ENCODE results near the gene ADAM10. TPM values are rescaled to one million over a fixed set of nuclear protein-coding genes. Genes with fewer than 3 reads are reported as not detected.

The ADAM10 gene
- total and polyA plus RNA-seq, 5 experiments from 2014 or later: 96.4 to 150 (median 108) TPM

DNA sequence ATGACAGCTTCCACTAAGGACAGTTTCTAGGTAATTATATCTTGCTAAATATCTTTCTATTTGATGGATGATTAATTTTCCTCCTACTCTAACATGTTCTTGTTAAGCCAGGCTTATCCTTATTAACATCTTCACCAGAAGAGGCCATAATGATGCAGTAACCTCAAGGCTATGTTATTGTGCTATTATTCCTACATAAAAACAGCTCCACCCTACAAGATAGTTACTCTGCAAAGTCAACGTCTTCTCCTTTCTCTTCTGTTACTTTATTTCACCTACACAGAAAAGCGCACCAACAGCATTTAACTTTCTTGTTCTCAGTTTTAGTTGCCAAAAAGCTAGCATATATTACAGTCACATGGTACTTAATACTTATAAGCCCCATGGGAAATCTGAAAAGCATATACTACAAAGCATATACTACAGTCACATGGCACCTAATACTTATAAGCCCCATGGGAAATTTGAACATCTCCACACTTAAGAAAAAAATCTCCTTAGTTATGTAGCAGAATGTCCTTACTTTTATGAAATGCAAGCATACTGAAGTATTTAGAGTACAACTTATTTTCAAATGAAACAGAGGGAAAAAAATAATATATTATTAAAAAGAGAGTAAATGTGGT is 13.4 kb downstream of the ADAM10 start:
- POLR2A ChIA-PET: no interaction called here
- DNase-seq: no peak
- Mint-ChIP-seq H3K9me3 (peaks cover 0 to 2% (median 0%) of the 10 kb centered on the region in 9 donors), H3K4me1 (peaks cover 35 to 85% (median 70%) of the 10 kb centered on the region in 4 donors), H3K36me3 (peaks cover 0 to 14% (median 8%) of the 10 kb centered on the region in 3 donors), H3K27me3 (no peaks in the 10 kb centered on the region), H3K27ac (peak overlapping the region in 4 of 10 donors; percentile 8 to 59 (median 32)), H3K4me3 (peak overlapping the region in 2 of 10 donors; percentile 16 to 30)
- ATAC-seq: no peak

DNA sequence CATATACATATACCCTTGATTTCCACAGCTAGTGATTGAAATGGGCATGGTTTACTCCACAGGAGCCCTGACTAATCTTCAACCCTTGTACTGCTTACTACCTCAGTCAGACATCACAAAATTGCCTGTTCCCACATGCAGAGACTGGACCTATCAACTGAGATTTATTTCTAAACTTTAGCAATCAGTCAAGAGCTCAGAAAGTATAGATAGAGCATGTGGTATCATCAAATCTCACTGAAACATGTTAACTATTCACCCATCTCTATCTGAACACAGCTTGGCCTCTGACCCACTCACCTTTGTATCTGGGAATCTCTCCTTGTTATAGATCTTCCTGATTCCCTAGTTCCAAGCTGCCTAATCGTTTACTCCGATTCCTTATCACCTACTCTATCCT is 14.6 kb downstream of the ADAM10 start:
- H3K27ac Mint-ChIP-seq: peak overlapping the region in 7 of 10 donors; percentile 17 to 76 (median 54)
- DNase-seq (no peak), ATAC-seq (no peak)
- no peak overlapping the region for H3K4me3 Mint-ChIP-seq
- peaks cover 35 to 86% (median 73%) of the 10 kb centered on the region in 4 donors for H3K4me1 Mint-ChIP-seq
- POLR2A ChIA-PET: no interaction called here
- H3K9me3 Mint-ChIP-seq: peaks cover 0 to 2% (median 0%) of the 10 kb centered on the region in 9 donors
- peaks cover 0 to 14% (median 12%) of the 10 kb centered on the region in 3 donors for H3K36me3 Mint-ChIP-seq
- no peaks in the 10 kb centered on the region for H3K27me3 Mint-ChIP-seq

DNA sequence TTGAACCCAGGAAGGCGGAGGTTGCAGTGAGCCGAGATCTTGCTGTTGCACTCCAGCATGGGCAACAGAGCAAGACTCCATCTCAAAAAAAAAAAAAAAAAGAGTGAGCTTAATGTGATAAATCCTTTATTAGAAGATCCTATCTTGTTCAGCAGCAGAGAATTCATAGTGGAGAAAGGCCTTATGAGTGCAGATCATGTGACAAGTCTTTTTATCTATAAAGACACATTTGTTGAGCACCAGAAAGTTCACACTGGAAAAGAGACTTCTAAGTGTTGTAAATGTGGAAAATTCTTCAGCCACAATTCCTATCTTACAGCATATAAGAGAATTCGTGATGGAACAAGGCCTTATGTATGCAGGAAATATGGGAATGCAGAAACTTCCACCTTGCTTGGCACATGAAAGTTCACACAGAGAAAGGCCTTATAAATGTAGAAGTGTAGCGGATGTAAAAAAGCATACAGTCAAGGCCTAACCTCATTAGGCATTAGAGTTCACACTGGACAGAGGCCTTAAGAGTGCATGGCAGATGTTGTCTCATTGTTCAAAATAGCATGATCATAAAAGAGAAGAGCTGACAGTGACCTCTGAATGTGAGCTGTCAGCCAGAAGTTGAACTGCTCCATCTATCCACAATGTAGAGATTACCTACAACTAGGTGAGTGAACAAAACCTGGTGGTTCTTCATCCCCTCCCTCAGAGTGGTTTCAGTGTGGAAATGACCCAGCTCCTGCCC is 16.7 kb downstream of the ADAM10 start:
- Mint-ChIP-seq H3K27ac (peak overlapping the region in 8 of 10 donors; percentile 21 to 71 (median 38)), H3K27me3 (no peaks in the 10 kb centered on the region), H3K4me1 (peaks cover 27 to 84% (median 66%) of the 10 kb centered on the region in 4 donors), H3K4me3 (peak overlapping the region in 2 of 10 donors; percentile 7 to 36), H3K9me3 (peaks cover 0 to 2% (median 0%) of the 10 kb centered on the region in 9 donors), H3K36me3 (peaks cover 0 to 22% (median 18%) of the 10 kb centered on the region in 3 donors)
- ATAC-seq: no peak
- no peak for DNase-seq
- POLR2A ChIA-PET: interaction anchor here (0.5 kb wide), 1 partner anchor 26 kb away, joined by 5 read pairs; no protein-coding TSS in a partner anchor

GRCh38 chr15:58731756-58732535 is 17.6 kb downstream of the ADAM10 start:
- Mint-ChIP-seq H3K4me1 (peaks cover 25 to 81% (median 59%) of the 10 kb centered on the region in 4 donors), H3K4me3 (peak overlapping the region in 4 of 10 donors; percentile 24 to 48 (median 30)), H3K36me3 (peaks cover 0 to 22% (median 18%) of the 10 kb centered on the region in 3 donors), H3K9me3 (peaks cover 0 to 2% (median 0%) of the 10 kb centered on the region in 9 donors), H3K27me3 (no peaks in the 10 kb centered on the region), H3K27ac (peak overlapping the region in 9 of 10 donors; percentile 12 to 71 (median 44))
- POLR2A ChIA-PET: no interaction called here
- ATAC-seq (no peak), DNase-seq (no peak)

- Mint-ChIP-seq H3K27ac (peak overlapping the region in 3 of 10 donors; percentile 64 to 83 (median 67)), H3K4me1 (peaks cover 21 to 71% (median 56%) of the 10 kb centered on the region in 4 donors)
- no peak for ATAC-seq
These were observed 22.6 kb downstream of the ADAM10 start for GRCh38 chr15:58726867-58727266.

GRCh38 chr15:58724466-58724865 is 25.0 kb downstream of the ADAM10 start:
- ATAC-seq: peak; percentile 82 to 91
- H3K9me3 Mint-ChIP-seq: no peaks in the 10 kb centered on the region
- POLR2A ChIA-PET: interaction anchor here (0.6 kb wide), 1 partner anchor 40 kb away, joined by 3 read pairs; no protein-coding TSS in a partner anchor
- H3K27me3 Mint-ChIP-seq: no peaks in the 10 kb centered on the region
- peaks cover 21 to 73% (median 55%) of the 10 kb centered on the region in 4 donors for H3K4me1 Mint-ChIP-seq
- DNase-seq: peak in 1 of 10 donors; percentile 18
- H3K36me3 Mint-ChIP-seq: peaks cover 10 to 13% (median 10%) of the 10 kb centered on the region in 3 donors
- peak overlapping the region in 2 of 10 donors; percentile 5 to 24 for H3K4me3 Mint-ChIP-seq
- peak overlapping the region; percentile 2 to 80 (median 28) for H3K27ac Mint-ChIP-seq

More at GRCh38 chr15:58726867-58727266, 22.6 kb downstream of the ADAM10 start:
- Mint-ChIP-seq H3K9me3 (peaks cover 0 to under 1% (median 0%) of the 10 kb centered on the region in 9 donors), H3K27me3 (no peaks in the 10 kb centered on the region), H3K36me3 (peaks cover 0 to 20% (median 11%) of the 10 kb centered on the region in 3 donors), H3K4me3 (peak overlapping the region in 3 of 10 donors; percentile 5 to 55 (median 53))
- POLR2A ChIA-PET: interaction anchor here (0.7 kb wide), 1 partner anchor 388 kb away, joined by 8 read pairs; no protein-coding TSS in a partner anchor
- DNase-seq: no peak

DNA sequence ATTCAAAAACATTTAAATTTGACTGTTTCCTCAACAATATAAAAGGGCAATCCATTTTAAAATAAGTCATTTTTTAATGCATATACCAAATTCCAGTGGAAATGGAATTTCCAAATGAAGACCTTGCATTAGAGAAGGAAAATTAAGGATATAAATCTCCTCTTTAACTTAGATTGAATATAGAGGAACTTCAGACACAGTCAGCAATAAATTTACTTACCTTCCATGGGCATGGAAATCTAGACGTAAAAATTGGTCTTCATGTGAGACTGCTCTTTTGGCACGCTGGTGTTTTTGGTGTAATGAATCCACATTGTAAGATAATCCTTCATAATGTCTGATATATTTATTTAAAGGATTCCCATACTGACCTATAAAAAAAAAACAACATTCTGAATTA is 32.1 kb downstream of the ADAM10 start:
- Mint-ChIP-seq H3K36me3 (peaks cover 10 to 61% (median 27%) of the 10 kb centered on the region in 3 donors), H3K27ac (peak overlapping the region in 3 of 10 donors; percentile 20 to 27 (median 22))

DNA sequence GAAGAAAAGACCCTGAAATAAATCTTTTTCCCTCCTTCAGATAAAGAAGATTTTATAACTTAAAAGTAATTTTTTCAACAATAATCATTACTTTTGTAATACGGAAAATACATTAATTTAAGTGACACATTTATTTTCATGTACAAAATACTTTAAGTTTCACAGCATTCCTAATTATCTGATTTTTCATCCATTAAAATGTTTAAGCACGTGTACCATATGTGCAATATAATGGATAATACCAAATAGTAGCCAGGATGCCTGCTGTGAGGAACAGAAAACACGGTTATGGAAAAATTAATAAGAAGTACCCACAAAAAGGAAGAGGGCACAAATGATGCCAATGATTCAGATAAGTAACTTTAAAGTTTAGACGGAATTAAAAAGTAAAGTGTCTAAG is 33.5 kb downstream of the ADAM10 start:
- peaks cover 16 to 39% (median 27%) of the 10 kb centered on the region in 4 donors for H3K4me1 Mint-ChIP-seq
- ATAC-seq (no peak), DNase-seq (no peak)
- H3K4me3 Mint-ChIP-seq: no peak overlapping the region
- peak overlapping the region in 1 of 10 donors; percentile 22 for H3K27ac Mint-ChIP-seq
- no peaks in the 10 kb centered on the region for H3K9me3 Mint-ChIP-seq
- no peaks in the 10 kb centered on the region for H3K27me3 Mint-ChIP-seq
- peaks cover 7 to 65% (median 28%) of the 10 kb centered on the region in 3 donors for H3K36me3 Mint-ChIP-seq
- POLR2A ChIA-PET: no interaction called here

More for the DNA sequence above, 32.1 kb downstream of the ADAM10 start:
- no peaks in the 10 kb centered on the region for H3K9me3 Mint-ChIP-seq
- DNase-seq (no peak), ATAC-seq (no peak)
- no peak overlapping the region for H3K4me3 Mint-ChIP-seq
- POLR2A ChIA-PET: no interaction called here
- no peaks in the 10 kb centered on the region for H3K27me3 Mint-ChIP-seq
- H3K4me1 Mint-ChIP-seq: peaks cover 15 to 45% (median 30%) of the 10 kb centered on the region in 4 donors

- no peak for ATAC-seq
- POLR2A ChIA-PET: no interaction called here
- Mint-ChIP-seq H3K4me3 (no peak overlapping the region), H3K27ac (peak overlapping the region in 1 of 10 donors; percentile 35), H3K36me3 (peaks cover 5 to 65% (median 25%) of the 10 kb centered on the region in 3 donors), H3K4me1 (peaks cover 14 to 36% (median 23%) of the 10 kb centered on the region in 4 donors), H3K27me3 (no peaks in the 10 kb centered on the region), H3K9me3 (no peaks in the 10 kb centered on the region)
- DNase-seq: no peak
These were observed 34.1 kb downstream of the ADAM10 start for GRCh38 chr15:58715266-58715917.

GRCh38 chr15:58710701-58711100 is 38.8 kb downstream of the ADAM10 start:
- H3K36me3 Mint-ChIP-seq: peaks cover 0 to 65% (median 20%) of the 10 kb centered on the region in 3 donors
- H3K27ac Mint-ChIP-seq: peak overlapping the region in 1 of 10 donors; percentile 44
- H3K27me3 Mint-ChIP-seq: no peaks in the 10 kb centered on the region
- H3K4me1 Mint-ChIP-seq: peaks cover 5 to 46% (median 21%) of the 10 kb centered on the region in 4 donors
- H3K9me3 Mint-ChIP-seq: no peaks in the 10 kb centered on the region
- no peak for DNase-seq
- no peak overlapping the region for H3K4me3 Mint-ChIP-seq
- POLR2A ChIA-PET: no interaction called here
- no peak for ATAC-seq

GRCh38 chr15:58707397-58707796 is 42.1 kb downstream of the ADAM10 start:
- POLR2A ChIA-PET: no interaction called here
- no peak for ATAC-seq
- Mint-ChIP-seq H3K4me1 (peaks cover 14 to 62% (median 30%) of the 10 kb centered on the region in 4 donors), H3K4me3 (peak overlapping the region in 1 of 10 donors; percentile 42), H3K27ac (peak overlapping the region in 4 of 10 donors; percentile 21 to 76 (median 40)), H3K9me3 (peaks cover 0 to 14% (median 0%) of the 10 kb centered on the region in 9 donors), H3K27me3 (no peaks in the 10 kb centered on the region), H3K36me3 (peaks cover 6 to 50% (median 29%) of the 10 kb centered on the region in 3 donors)
- no peak for DNase-seq

Data from naive thymus-derived CD8-positive, alpha-beta T cell (primary cell).